Vagina (tissue), 2 donors: Measurements from ENCODE around the gene IYD. TPM values are rescaled to one million over a fixed set of nuclear protein-coding genes. Genes with fewer than 3 reads are reported as not detected.
"Not testable (repeated sequence)": the region's sequence is repeated elsewhere in the genome, so short reads cannot be mapped to it uniquely, and the experiment has no call there.

Source experiments
- DNase-seq, 2 donors: peaks; one replicate each; pipeline ENCODE4 v3.0.0-alpha.2; 2017; ENCODE audit errors: extremely low spot score in 2 of 2
- H3K27ac ChIP-seq: fragments of 200-600 bp; sonication (generic); one replicate; pipeline ENCODE4 v1.5.1; 2019
- H3K27me3 ChIP-seq: fragments of 200-600 bp; sonication (generic); one replicate; pipeline ENCODE4 v1.5.1; 2019
- H3K36me3 ChIP-seq, 2 donors: fragments of 200-600 bp; sonication (generic); one replicate each; pipeline ENCODE4 v1.5.1; 2017 to 2019
- H3K4me1 ChIP-seq: fragments of 200-600 bp; sonication (generic); one replicate; pipeline ENCODE4 v1.5.1; 2019
- H3K4me3 ChIP-seq, 2 donors: fragments of 200-600 bp; sonication (generic); 1 replicate in 1 of 2; 2 replicates in 1 of 2; pipeline ENCODE4 v1.5.1; 2016 to 2019
- H3K9me3 ChIP-seq: fragments of 200-600 bp; sonication (generic); one replicate; pipeline ENCODE4 v1.5.1; 2019
- CTCF ChIP-seq, 3 experiments: fragments of 450-650 bp in 2 of 3; fragments of 200-600 bp in 1 of 3; sonication (generic) in 1 of 3; IDR thresholded peaks; one replicate each; pipeline ENCODE4 v1.5.1; 2017 to 2019; ENCODE audit warnings: antibody characterized with exemption in 3 of 3, mild to moderate bottlenecking in 2 of 3, moderate library complexity in 2 of 3
- POLR2A ChIP-seq, 2 donors: fragments of 450-650 bp; IDR thresholded peaks; one replicate each; pipeline ENCODE4 v1.6.1; 2017; ENCODE audit warnings: antibody characterized with exemption in 2 of 2, mild to moderate bottlenecking in 2 of 2, moderate library complexity in 2 of 2
- POLR2AphosphoS5 ChIP-seq, 2 donors: sonication (generic); formaldehyde crosslinking; IDR thresholded peaks; one replicate each; pipeline ENCODE4 v1.9.0; 2017; ENCODE audit warnings: antibody characterized with exemption in 2 of 2, mild to moderate bottlenecking in 2 of 2, low read depth in 1 of 2; ENCODE audit not compliant: insufficient read depth in 1 of 2
- intact Hi-C: fragments of 100-400 bp; cut with DNase I; formaldehyde crosslinking; loops from one replicate; pipeline ENCODE4 v1.15.1; 2023
- total RNA-seq: library from RNA; depleted of rRNA; stranded (reverse); fragments of >200 nt; gene quantifications from one replicate; pipeline ENCODE4 v1.2.3, GENCODE V29; 2016

IYD gene
- total RNA-seq, 1 donor from 2014 or later: not detected

- Histone ChIP-seq H3K27ac (no peak overlapping the region), H3K4me1 (peaks cover 10% of the 10 kb centered on the region), H3K36me3 (no peaks in the 10 kb centered on the region), H3K4me3 (no peak overlapping the region), H3K27me3 (no peaks in the 10 kb centered on the region), H3K9me3 (no peaks in the 10 kb centered on the region)
- TF ChIP-seq POLR2A (IDR thresholded peaks at IDR 0.05): no peak
- no peak for TF ChIP-seq POLR2AphosphoS5 (IDR thresholded peaks at IDR 0.05; ENCODE audit: insufficient read depth in 1 of 2, low read depth in 1 of 2)
- no peak for TF ChIP-seq CTCF (IDR thresholded peaks at IDR 0.05)
- intact Hi-C loops: no loop called here
- no peak for DNase-seq
Measured at GRCh38 chr6:150369408-150369807, 596 bp downstream of the IYD start.

- Histone ChIP-seq H3K4me1 (peaks cover 10% of the 10 kb centered on the region), H3K27me3 (no peaks in the 10 kb centered on the region), H3K27ac (no peak overlapping the region), H3K4me3 (no peak overlapping the region), H3K36me3 (no peaks in the 10 kb centered on the region), H3K9me3 (no peaks in the 10 kb centered on the region)
- TF ChIP-seq POLR2AphosphoS5 (IDR thresholded peaks at IDR 0.05; ENCODE audit: insufficient read depth in 1 of 2, low read depth in 1 of 2): no peak
- no peak for TF ChIP-seq POLR2A (IDR thresholded peaks at IDR 0.05)
- TF ChIP-seq CTCF (IDR thresholded peaks at IDR 0.05): no peak
- no peak for DNase-seq
- intact Hi-C loops: no loop called here
Measured at GRCh38 chr6:150370112-150370511, 1.3 kb downstream of the IYD start.

- TF ChIP-seq POLR2AphosphoS5 (IDR thresholded peaks at IDR 0.05; ENCODE audit: insufficient read depth in 1 of 2, low read depth in 1 of 2) (no peak), POLR2A (IDR thresholded peaks at IDR 0.05) (no peak)
- Histone ChIP-seq H3K36me3 (no peaks in the 10 kb centered on the region), H3K4me1 (peaks cover 10% of the 10 kb centered on the region), H3K27ac (no peak overlapping the region), H3K27me3 (no peaks in the 10 kb centered on the region), H3K9me3 (no peaks in the 10 kb centered on the region), H3K4me3 (no peak overlapping the region)
- DNase-seq: no peak
- intact Hi-C loops: no loop called here
Measured at GRCh38 chr6:150371356-150371755, 2.5 kb downstream of the IYD start.

- no peak for DNase-seq
- intact Hi-C loops: no loop called here
- H3K9me3 ChIP-seq: no peaks in the 10 kb centered on the region
- H3K4me3 ChIP-seq: no peak overlapping the region
- H3K27ac ChIP-seq: no peak overlapping the region
- TF ChIP-seq CTCF (IDR thresholded peaks at IDR 0.05): no peak
- no peak for TF ChIP-seq POLR2A (IDR thresholded peaks at IDR 0.05)
- no peak for TF ChIP-seq POLR2AphosphoS5 (IDR thresholded peaks at IDR 0.05; ENCODE audit: insufficient read depth in 1 of 2, low read depth in 1 of 2)
- H3K4me1 ChIP-seq: peaks cover 10% of the 10 kb centered on the region
- no peaks in the 10 kb centered on the region for H3K36me3 ChIP-seq
- no peaks in the 10 kb centered on the region for H3K27me3 ChIP-seq
Measured at GRCh38 chr6:150372051-150372450, 3.2 kb downstream of the IYD start.

- no peak overlapping the region for H3K27ac ChIP-seq
- no peaks in the 10 kb centered on the region for H3K27me3 ChIP-seq
- DNase-seq: no peak
- H3K4me3 ChIP-seq: no peak overlapping the region
- H3K9me3 ChIP-seq: no peaks in the 10 kb centered on the region
- TF ChIP-seq POLR2A (IDR thresholded peaks at IDR 0.05) (no peak), CTCF (IDR thresholded peaks at IDR 0.05) (no peak), POLR2AphosphoS5 (IDR thresholded peaks at IDR 0.05; ENCODE audit: insufficient read depth in 1 of 2, low read depth in 1 of 2) (no peak)
- no peaks in the 10 kb centered on the region for H3K36me3 ChIP-seq
- intact Hi-C loops: no loop called here
- H3K4me1 ChIP-seq: peaks cover 10% of the 10 kb centered on the region
Measured at GRCh38 chr6:150373260-150373701, 4.5 kb downstream of the IYD start.

- H3K4me3 ChIP-seq, H3K27me3 ChIP-seq, H3K36me3 ChIP-seq, DNase-seq, intact Hi-C loops, H3K27ac ChIP-seq, H3K9me3 ChIP-seq: not testable (repeated sequence)
- peaks cover 10% of the 10 kb centered on the region for H3K4me1 ChIP-seq
Measured at GRCh38 chr6:150374346-150374745, 5.5 kb downstream of the IYD start.
